Activated T-cell treated with anti-CD3 and anti-CD28 coated beads for 4 hours (primary cell): Measurements from ENCODE around the gene YARS1.

ENCODE experiments used
- DNase-seq: peaks from one replicate; pipeline ENCODE4 v3.0.0-alpha.2; 2020

Gene YARS1

GRCh38 chr1:32775640-32776337 lies 41.4 kb downstream of the YARS1 start:
- no peak for DNase-seq

DNA sequence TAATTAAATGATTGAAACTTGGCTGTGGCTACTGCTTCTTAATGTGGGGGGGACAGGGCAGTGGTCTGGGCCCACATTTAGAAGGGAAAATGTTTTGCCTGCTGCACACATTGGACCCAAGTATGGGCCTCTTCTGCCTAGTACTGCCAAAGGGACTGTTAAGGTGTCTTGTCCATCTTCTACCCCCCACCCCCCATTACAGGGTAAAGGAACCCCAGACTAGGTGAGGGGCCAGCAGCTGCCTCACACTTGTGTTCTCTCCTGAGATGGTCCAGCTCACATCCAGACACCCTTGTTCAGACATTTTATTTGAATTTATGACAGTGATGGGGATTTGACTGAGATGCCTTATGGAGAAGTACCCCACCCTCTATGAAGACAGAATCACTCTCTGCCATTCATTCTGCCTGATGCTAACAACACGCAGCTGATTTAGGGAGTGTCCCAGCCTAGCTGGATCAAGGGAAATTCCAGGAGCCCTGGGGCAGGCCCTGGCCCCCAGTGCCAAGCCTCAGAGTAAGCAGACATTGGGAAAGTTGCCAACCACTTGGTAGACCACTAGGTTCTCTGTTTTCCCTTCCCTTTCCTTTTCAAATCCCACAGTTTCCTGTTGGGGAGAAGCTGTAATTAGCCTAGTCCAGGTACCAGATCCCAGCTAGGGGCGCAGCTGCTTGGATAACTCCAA lies 42.1 kb downstream of the YARS1 start:
- no peak for DNase-seq

- DNase-seq, result no peak
Observed at GRCh38 chr1:32774464-32774808, 42.7 kb downstream of the YARS1 start.

- no peak for DNase-seq
Observed at GRCh38 chr1:32773764-32774463, 43.2 kb downstream of the YARS1 start.

GRCh38 chr1:32773018-32773763 lies 44.0 kb downstream of the YARS1 start:
- peak; percentile 55 for DNase-seq

DNA sequence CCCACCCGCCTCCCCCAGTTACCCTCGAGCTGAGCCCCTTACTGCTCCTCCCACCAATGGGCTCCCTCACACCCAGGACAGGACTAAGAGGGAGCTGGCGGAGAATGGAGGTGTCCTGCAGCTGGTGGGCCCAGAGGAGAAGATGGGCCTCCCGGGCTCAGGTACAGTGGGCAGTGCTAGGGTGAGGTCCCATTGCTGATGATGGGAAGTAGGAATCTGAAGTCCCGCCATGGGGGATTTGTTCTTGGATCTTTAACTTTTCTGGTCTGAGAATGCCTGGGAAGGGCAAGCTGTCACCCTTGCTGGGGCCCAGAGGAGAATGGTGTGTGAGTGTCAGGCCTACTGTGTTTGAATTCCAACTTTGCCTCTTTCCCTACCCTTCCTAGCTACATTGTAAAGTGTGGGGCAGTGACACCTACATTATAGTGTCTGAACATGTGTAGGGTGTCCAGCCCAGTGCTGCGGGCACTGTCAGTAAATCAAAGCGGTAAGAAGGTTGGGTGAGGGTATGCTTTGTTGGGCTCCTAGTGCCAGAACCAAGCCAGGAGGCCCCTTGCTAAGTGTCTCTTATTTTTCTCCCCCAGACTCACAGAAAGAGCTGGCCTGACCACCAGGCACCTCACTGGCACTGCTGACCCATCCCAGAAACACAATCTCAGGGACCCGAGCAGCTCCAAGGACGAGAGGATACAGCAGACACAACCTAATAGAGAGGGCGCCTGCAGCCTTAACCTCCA lies 44.7 kb downstream of the YARS1 start:
- DNase-seq, result no peak

GRCh38 chr1:32771561-32772280 lies 45.4 kb downstream of the YARS1 start:
- no peak for DNase-seq

DNA sequence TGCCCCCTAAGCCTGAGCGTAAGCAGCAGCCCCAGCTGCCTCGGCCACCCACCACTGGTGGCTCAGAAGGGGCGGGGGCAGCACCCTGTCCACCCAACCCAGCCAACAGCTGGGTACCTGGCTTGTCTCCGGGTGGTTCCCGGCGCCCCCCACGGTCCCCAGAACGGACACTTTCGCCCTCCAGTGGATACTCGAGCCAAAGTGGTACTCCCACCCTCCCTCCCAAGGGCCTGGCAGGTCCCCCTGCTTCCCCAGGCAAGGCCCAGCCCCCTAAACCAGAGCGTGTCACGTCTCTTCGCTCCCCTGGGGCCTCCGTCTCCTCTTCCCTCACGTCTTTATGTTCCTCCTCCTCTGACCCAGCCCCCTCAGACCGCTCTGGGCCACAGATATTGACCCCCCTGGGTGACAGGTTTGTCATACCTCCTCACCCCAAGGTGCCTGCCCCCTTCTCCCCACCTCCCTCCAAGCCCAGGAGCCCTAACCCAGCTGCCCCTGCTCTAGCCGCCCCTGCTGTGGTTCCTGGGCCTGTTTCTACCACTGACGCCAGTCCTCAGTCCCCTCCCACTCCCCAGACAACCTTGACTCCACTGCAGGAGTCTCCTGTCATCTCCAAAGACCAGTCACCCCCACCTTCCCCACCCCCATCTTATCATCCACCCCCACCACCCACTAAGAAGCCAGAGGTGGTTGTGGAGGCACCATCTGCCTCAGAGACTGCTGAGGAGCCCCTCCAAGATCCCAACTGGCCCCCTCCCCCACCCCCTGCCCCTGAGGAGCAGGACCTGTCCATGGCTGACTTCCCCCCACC lies 46.2 kb downstream of the YARS1 start:
- no peak for DNase-seq

DNA sequence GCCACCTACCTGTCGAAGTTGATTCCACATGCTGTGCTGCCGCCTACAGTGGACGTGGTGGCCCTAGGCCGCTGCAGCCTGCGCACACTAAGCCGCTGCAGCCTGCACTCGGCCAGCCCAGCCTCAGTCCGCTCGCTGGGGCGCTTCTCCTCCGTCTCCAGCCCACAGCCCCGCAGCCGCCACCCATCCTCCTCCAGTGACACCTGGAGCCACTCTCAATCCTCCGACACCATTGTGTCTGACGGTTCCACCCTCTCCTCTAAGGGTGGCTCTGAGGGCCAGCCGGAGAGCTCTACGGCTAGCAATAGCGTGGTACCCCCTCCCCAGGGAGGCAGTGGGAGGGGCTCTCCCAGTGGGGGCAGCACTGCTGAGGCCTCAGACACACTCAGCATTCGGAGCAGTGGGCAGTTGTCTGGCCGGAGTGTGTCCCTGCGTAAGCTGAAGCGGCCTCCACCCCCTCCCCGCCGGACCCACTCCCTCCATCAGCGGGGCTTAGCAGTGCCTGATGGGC lies 46.9 kb downstream of the YARS1 start:
- DNase-seq, result no peak

DNA sequence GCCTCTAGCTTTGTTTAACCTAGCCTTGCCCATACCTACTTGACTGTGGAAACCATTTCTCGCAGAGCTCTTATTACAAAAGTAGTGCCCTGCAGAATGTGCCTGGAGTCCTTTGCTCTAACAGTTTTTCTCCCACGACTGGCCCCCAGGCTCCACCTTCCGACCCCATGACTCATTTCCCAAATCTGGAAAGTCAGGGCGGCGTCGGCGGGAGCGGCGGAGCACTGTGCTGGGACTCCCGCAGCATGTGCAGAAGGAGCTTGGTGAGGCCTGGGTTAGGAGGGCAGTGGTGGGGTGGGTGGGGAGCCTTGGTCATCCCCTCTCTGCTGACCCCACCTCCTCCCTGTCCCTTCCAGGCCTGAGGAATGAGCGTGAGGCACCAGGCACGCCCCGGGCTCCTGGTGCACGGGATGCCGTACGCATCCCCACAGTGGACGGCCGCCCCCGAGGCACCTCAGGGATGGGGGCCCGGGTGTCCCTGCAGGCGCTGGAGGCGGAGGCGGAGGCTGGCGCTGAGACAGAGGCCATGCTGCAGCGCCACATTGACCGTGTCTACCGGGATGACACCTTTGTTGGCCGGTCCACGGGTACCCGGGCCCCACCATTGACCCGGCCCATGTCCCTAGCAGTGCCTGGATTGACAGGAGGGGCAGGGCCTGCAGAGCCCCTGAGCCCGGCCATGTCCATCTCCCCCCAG lies 47.5 kb downstream of the YARS1 start:
- no peak for DNase-seq

- no peak for DNase-seq
Observed at GRCh38 chr1:32768110-32768850, 48.9 kb downstream of the YARS1 start.

DNA sequence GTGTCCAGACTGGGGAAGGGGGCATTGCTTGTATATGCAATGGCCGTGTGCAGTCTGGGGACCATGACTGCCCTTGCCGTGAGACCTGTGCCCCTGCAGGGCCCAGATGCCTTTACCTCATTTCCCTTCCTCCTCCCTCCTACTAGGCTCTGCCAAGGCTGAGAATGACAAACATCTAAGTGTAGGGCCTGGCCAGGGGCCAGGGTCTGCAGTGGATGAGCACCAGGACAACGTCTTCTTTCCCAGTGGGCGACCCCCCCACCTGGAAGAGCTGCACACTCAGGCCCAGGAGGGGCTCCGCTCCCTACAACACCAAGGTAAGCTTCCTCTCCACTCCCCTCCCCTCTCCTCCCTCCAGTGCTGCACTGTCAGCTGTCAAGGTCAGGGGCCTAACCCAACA lies 49.5 kb downstream of the YARS1 start:
- DNase-seq, result no peak

DNA sequence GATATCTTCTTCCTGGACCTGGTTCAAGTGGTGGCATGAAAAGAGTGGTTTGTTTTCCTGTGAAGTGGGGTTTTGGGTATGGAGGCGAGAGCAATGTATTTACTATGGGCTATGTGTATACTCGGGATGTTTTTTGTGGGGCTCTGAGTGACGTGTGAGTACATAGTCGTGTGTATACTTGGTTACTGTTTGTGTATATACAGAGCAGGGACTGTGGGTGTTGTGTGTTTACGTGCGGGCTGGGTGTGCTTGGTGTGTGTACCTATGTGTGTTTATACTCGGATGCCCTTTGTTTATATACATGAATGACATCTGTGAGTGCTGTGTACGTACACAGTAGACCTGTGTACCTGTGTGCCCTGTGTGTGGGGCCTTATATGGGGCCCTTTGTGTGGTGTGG lies 50.0 kb downstream of the YARS1 start:
- no peak for DNase-seq

DNA sequence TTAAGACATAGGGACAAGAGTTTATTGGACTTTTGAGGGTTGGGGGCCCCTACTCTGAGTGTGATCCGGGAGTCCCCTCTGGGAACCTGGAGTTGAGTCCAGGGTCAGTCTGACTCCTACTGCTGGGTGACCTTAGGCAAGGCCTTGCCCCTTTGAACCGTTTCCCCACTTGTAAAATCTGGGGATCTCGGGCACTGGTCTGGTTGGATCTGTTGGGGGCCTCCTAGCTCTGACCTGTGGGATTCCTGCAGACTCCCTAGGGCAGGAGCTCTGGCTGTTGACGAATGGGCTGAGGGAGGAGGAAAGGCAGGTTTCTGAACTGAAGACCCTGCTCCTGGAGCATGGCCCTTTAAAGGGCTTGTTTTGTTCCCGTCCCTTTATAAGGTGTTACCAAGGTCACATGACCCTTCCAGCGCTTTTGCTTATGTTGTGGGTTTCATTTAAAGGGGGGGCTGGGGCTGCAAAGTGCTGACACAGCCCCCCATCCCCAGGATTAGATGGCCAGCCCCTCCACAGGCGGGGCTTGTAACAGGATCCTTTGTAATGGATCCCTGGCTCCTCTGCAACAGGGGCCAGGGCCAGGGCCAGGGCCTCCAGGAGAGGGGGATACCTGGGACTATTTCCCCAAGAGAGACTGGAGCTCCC lies 50.7 kb downstream of the YARS1 start:
- no peak for DNase-seq

GRCh38 chr1:32765570-32766327 lies 51.4 kb downstream of the YARS1 start:
- DNase-seq, result no peak

DNA sequence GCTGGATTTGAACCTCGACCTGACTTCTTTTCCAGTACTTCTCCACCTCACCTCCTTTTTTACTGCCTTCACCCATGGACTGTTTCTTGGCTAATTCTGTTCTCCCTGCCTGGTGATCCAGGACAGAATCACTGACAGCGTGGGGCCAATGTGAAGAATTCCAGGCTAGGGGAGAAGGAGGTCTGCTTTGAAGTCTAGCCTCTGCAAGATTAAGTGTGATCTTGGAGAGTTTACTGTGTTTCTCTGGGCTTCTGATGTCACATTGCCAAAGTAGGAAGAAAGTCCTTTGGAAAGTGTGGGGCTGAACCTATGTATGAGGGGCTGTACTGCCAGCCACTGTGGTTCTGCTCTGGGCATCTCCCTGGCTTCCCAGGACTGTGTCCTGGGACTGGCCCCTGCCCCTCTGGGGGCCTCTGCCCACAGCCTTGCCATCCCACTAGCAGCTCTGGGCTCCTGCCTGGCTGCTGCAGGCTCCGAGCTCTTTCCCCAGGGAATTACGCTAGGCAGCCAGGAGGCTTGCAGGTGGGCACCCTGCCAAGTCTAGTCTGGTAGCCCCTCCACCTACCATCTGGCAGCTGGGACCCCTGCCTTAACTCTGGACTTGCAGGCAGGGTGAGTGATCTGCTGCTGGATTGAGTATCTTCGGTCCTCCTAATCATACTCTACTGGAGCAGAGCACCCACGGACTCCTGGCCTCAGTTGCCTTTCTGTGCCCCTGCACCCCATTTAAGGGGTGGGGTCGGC lies 52.2 kb downstream of the YARS1 start:
- DNase-seq, result no peak

DNA sequence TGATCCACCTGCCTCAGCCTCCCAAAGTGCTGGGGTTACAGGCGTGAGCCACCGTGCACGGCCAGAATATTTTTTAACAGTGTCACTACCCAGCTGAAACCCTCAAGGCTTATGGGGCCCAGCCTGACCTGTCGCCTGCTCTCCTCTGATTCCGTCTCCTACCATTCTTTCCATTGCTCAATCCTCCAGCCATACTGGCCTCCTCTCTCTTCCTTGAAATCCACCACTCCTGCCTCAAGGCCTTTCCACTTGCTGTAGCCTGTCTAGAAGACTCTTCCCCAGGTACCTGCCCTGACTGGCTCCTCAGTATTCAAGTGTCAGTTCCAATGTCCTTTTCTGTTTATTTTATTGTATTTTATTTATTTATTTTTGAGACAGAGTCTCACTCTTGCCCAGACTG lies 53.9 kb downstream of the YARS1 start:
- no peak for DNase-seq

DNA sequence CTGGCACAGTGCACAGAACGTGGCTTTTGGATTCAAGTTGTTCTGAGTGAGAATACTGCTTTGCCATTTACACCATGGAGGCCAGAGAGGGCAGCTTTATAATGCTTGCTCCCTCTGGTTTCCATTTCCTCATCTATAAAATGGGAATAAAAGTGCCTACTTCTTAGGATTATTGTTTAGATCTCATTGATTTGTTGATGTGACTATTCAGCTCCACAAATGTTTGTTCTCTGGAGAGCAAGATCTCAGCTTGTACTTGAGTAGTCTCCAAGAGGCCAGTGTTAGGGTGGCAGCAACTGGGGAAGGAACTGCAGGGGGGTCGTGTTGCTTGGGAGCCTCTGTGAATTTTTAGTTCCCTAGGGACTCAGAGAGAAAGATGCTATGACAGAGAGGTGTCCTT lies 55.2 kb downstream of the YARS1 start:
- DNase-seq, result no peak
